Neural cell (in vitro differentiated cells): ENCODE data around the gene GMPS. TPM values are rescaled to one million over a fixed set of nuclear protein-coding genes. Genes with fewer than 3 reads are reported as not detected.

Experiments
- H2AFZ ChIP-seq: fragments of 200-600, 300-800 bp; sonication (generic), shearing (Covaris generic); 2 replicates; pipeline ENCODE4 v1.6.0; 2014; ENCODE audit warnings: low read depth, mild to moderate bottlenecking, antibody characterized with exemption, low read length, moderate library complexity
- H3F3A ChIP-seq: fragments of 200-600 bp; shearing (Covaris generic); 2 replicates; pipeline ENCODE4 v1.6.1; 2016; ENCODE audit warnings: mild to moderate bottlenecking, moderate library complexity, mixed read lengths, antibody characterized with exemption, low read length; ENCODE audit not compliant: insufficient read depth, poor library complexity, severe bottlenecking
- H3K27ac ChIP-seq: fragments of 200-600, 300-800 bp; sonication (generic), shearing (Covaris generic); 2 replicates; pipeline ENCODE4 v1.5.1; 2014; ENCODE audit warnings: mild to moderate bottlenecking, low read length, moderate library complexity
- H3K27me3 ChIP-seq: fragments of 300-800, 200-600 bp; sonication (generic), shearing (Covaris generic); 2 replicates; pipeline ENCODE4 v1.6.0; 2014; ENCODE audit warnings: mild to moderate bottlenecking, low read depth, low read length, moderate library complexity; ENCODE audit not compliant: insufficient read depth
- H3K36me3 ChIP-seq: fragments of 300-800, 200-600 bp; sonication (generic), shearing (Covaris generic); 2 replicates; pipeline ENCODE4 v1.5.1; 2014; ENCODE audit warnings: mild to moderate bottlenecking, antibody characterized with exemption, low read length, moderate library complexity; ENCODE audit not compliant: insufficient read depth
- H3K4me2 ChIP-seq: fragments of 300-800, 200-600 bp; sonication (generic), shearing (Covaris generic); 2 replicates; pipeline ENCODE4 v1.6.0; 2014; ENCODE audit warnings: mild to moderate bottlenecking, low read length
- H3K4me3 ChIP-seq: fragments of 300-800, 200-600 bp; sonication (generic), shearing (Covaris generic); 2 replicates; pipeline ENCODE4 v1.5.1; 2014; ENCODE audit warnings: mild to moderate bottlenecking, low read length, moderate library complexity
- H3K79me2 ChIP-seq: fragments of 200-600 bp; shearing (Covaris generic); replicated peaks from 2 replicates; pipeline ENCODE4 v1.6.0; 2014; ENCODE audit warnings: mild to moderate bottlenecking, low read length, moderate library complexity; ENCODE audit not compliant: insufficient read depth
- H3K9ac ChIP-seq: fragments of 300-800, 200-600 bp; sonication (generic), shearing (Covaris generic); 2 replicates; pipeline ENCODE4 v1.6.1; 2016; ENCODE audit warnings: mild to moderate bottlenecking, low read length, mixed read lengths
- H3K9me2 ChIP-seq: fragments of 200-600 bp; shearing (Covaris generic); 2 replicates; pipeline ENCODE4 v1.6.1; 2016; ENCODE audit warnings: mild to moderate bottlenecking, low read length, mixed read lengths; ENCODE audit not compliant: insufficient read depth
- H3K9me3 ChIP-seq: fragments of 200-600, 300-800 bp; sonication (generic), shearing (Covaris generic); 2 replicates; pipeline ENCODE4 v1.6.1; 2016; ENCODE audit warnings: mild to moderate bottlenecking, mixed run types, low read length, moderate library complexity, mixed read lengths
- H4K20me1 ChIP-seq: fragments of 200-600 bp; shearing (Covaris generic); 2 replicates; pipeline ENCODE4 v1.6.1; 2016; ENCODE audit warnings: mild to moderate bottlenecking, mixed run types; ENCODE audit not compliant: insufficient read depth
- EP300 ChIP-seq: fragments of 450-650 bp; conservative IDR thresholded peaks from 2 replicates; pipeline ENCODE4 v1.6.1; 2014; ENCODE audit warnings: antibody characterized with exemption, mild to moderate bottlenecking, moderate library complexity; ENCODE audit not compliant: poor library complexity, severe bottlenecking
- EZH2 ChIP-seq: fragments of 200-600, 300-800 bp; shearing (Covaris generic), sonication (generic); IDR thresholded peaks from 2 replicates; pipeline ENCODE4 v1.6.1; 2014; ENCODE audit warnings: antibody characterized with exemption, low read length, borderline replicate concordance, mild to moderate bottlenecking; ENCODE audit not compliant: insufficient read depth, poor library complexity, severe bottlenecking
- MXI1 ChIP-seq: fragments of 450-650 bp; conservative IDR thresholded peaks from 2 replicates; pipeline ENCODE4 v1.6.1; 2014; ENCODE audit warnings: antibody characterized with exemption, mild to moderate bottlenecking; ENCODE audit not compliant: poor library complexity, severe bottlenecking
- POLR2AphosphoS5 ChIP-seq: IDR thresholded peaks from 2 replicates; pipeline ENCODE4 v1.6.1; 2012
- RAD21 ChIP-seq: fragments of 450-650 bp; conservative IDR thresholded peaks from 2 replicates; pipeline ENCODE4 v1.6.1; 2014; ENCODE audit warnings: antibody characterized with exemption, mild to moderate bottlenecking, moderate library complexity
- REST ChIP-seq: IDR thresholded peaks from 2 replicates; pipeline ENCODE4 v1.6.1; 2012; ENCODE audit warnings: borderline replicate concordance
- SMC3 ChIP-seq: fragments of 450-650 bp; conservative IDR thresholded peaks from 2 replicates; pipeline ENCODE4 v1.6.1; 2014; ENCODE audit warnings: antibody characterized with exemption, mild to moderate bottlenecking, moderate library complexity; ENCODE audit not compliant: poor library complexity
- TAF1 ChIP-seq: IDR thresholded peaks from 2 replicates; pipeline ENCODE4 v1.6.1; 2012; ENCODE audit warnings: low read depth
- polyA plus RNA-seq: library from polyadenylated mRNA; depleted of rRNA; stranded (reverse); fragments of >200 nt; gene quantifications from 2 replicates; pipeline ENCODE4 v1.2.3, GENCODE V29; 2014
- TF ChIP-seq, protein P1 (sequence below): fragments of 450-650 bp; IDR thresholded peaks from 2 replicates; pipeline ENCODE4 v1.5.1; 2014; ENCODE audit warnings: antibody characterized with exemption, mild to moderate bottlenecking, moderate library complexity; ENCODE audit not compliant: poor library complexity, severe bottlenecking

The GMPS gene
- polyA plus RNA-seq, 1 donor from 2014 or later, result 23.7 TPM

- Histone ChIP-seq H3K9me2 (no peaks in the 10 kb centered on the region), H3K27ac (no peak overlapping the region), H3K79me2 (no peaks in the 10 kb centered on the region), H4K20me1 (no peaks in the 10 kb centered on the region), H2AFZ (no peak overlapping the region), H3K27me3 (no peaks in the 10 kb centered on the region), H3K4me3 (no peak overlapping the region), H3F3A (no peaks in the 10 kb centered on the region), H3K9me3 (no peaks in the 10 kb centered on the region), H3K36me3 (peaks cover 5% of the 10 kb centered on the region), H3K4me2 (no peak overlapping the region), H3K9ac (no peak overlapping the region)
- no peak for TF ChIP-seq EZH2
- TF ChIP-seq TAF1, result no peak
- TF ChIP-seq POLR2AphosphoS5, result no peak
- TF ChIP-seq MXI1, result no peak
- TF ChIP-seq RAD21, result no peak
- TF ChIP-seq EP300, result no peak
- TF ChIP-seq SMC3, result no peak
- TF ChIP-seq, protein P1, sequence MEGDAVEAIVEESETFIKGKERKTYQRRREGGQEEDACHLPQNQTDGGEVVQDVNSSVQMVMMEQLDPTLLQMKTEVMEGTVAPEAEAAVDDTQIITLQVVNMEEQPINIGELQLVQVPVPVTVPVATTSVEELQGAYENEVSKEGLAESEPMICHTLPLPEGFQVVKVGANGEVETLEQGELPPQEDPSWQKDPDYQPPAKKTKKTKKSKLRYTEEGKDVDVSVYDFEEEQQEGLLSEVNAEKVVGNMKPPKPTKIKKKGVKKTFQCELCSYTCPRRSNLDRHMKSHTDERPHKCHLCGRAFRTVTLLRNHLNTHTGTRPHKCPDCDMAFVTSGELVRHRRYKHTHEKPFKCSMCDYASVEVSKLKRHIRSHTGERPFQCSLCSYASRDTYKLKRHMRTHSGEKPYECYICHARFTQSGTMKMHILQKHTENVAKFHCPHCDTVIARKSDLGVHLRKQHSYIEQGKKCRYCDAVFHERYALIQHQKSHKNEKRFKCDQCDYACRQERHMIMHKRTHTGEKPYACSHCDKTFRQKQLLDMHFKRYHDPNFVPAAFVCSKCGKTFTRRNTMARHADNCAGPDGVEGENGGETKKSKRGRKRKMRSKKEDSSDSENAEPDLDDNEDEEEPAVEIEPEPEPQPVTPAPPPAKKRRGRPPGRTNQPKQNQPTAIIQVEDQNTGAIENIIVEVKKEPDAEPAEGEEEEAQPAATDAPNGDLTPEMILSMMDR, result no peak
- no peak for TF ChIP-seq REST
Measured at GRCh38 chr3:155906900-155907299, 36.5 kb downstream of the GMPS start.

DNA sequence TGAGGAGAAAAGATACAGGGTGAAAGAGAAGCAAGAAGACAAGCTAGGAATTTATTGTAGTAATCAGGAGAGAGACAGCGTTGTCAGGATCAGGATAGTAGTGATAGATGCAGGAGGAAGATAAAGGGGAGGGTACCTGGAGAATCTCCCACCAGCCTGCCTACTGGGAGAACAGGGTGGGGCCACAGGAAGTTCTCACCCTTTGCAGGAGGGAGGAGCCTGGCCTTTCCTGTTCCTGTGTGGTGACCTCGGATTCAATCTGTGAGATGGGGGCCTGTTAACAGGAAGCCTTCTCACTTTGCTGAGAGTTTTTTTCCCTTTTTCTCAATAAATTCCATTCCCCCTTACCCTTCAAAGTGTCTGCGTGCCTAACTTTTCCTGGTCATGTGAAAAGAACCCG lies 37.6 kb downstream of the GMPS start:
- H4K20me1 ChIP-seq, result no peaks in the 10 kb centered on the region
- no peak overlapping the region for H2AFZ ChIP-seq
- H3K4me2 ChIP-seq, result no peak overlapping the region
- no peaks in the 10 kb centered on the region for H3F3A ChIP-seq
- TF ChIP-seq SMC3, result no peak
- no peak for TF ChIP-seq EP300
- no peak for TF ChIP-seq EZH2
- TF ChIP-seq, protein P1, result no peak
- no peak for TF ChIP-seq TAF1
- no peak for TF ChIP-seq MXI1
- TF ChIP-seq POLR2AphosphoS5, result no peak
- TF ChIP-seq REST, result no peak
- TF ChIP-seq RAD21, result no peak
- no peaks in the 10 kb centered on the region for H3K27me3 ChIP-seq
- H3K79me2 ChIP-seq, result no peaks in the 10 kb centered on the region
- no peak overlapping the region for H3K4me3 ChIP-seq
- no peak overlapping the region for H3K9ac ChIP-seq
- H3K27ac ChIP-seq, result no peak overlapping the region
- peaks cover 5% of the 10 kb centered on the region for H3K36me3 ChIP-seq
- H3K9me3 ChIP-seq, result no peaks in the 10 kb centered on the region
- no peaks in the 10 kb centered on the region for H3K9me2 ChIP-seq
